HG02623 (cell line): Measurements from ENCODE around the gene UPF3B.
A peak's percentile ranks its signal among the peaks of the same experiment; 100 is the strongest.
"Not testable (repeated sequence)": the region's sequence is repeated elsewhere in the genome, so short reads cannot be mapped to it uniquely, and the experiment has no call there.

Experiments
- ATAC-seq: cut with Tn5 transposase; IDR thresholded peaks from one replicate; pipeline ENCODE4 v1.9.1; 2021; ENCODE audit warnings: moderate library complexity; ENCODE audit not compliant: unreplicated experiment

Gene UPF3B

DNA sequence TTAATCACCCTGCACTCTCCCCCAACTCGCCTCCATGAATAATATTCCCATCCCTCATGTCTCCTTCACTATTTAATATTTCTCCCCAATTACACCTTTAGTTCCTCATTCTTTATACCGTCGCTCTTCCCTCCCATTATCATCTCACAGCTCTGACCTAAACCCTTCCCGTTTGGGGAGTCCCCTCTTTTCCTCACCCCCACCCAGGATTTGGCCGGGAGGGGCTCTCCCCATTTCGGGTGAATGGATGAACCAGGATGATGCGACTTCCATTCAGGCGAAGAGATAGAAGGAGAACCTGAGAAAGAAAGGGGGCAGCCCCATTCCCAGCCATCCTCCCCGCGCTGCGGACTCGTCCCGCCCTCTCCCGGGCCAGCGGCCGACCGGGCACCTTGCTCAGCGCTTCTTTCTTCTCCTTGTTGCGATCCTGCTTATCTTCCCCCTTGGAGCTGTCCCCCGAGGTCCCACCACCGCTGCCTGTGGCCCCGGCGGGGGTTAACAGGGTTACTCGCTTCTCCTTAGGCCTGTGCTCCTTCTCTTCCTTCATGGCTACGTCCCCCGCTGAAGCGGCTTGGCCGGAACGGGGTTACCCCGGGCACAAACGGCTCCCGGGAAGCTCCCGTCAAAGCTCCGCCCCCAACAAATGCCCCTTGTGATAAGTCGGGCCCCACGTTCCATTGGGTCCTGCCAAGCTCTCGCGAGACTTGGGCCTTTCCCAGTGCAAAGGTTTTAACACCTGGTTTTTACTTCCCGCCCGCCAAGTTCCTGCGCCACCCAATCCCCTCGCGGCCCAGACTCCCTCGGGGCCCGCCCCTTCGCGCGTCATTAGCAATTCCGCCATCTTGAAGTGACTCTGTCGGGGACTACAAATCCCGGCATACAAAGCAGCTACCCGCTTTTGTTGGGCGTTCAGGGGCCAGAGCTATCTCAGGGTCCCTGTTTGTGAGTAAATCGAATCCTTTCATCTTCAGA is at the start of gene UPF3B:
TSS of gene UPF3B (minus strand) at position 582 of the 972 bp plus-strand sequence. CDS start at position 547, 35 bp downstream.
- ATAC-seq = peak; percentile 96

- no peak for ATAC-seq
Measured at GRCh38 chrX:119900976-119901375, 48.2 kb upstream of the UPF3B start.

- no peak for ATAC-seq
Measured at GRCh38 chrX:119899125-119899524, 46.4 kb upstream of the UPF3B start.

DNA sequence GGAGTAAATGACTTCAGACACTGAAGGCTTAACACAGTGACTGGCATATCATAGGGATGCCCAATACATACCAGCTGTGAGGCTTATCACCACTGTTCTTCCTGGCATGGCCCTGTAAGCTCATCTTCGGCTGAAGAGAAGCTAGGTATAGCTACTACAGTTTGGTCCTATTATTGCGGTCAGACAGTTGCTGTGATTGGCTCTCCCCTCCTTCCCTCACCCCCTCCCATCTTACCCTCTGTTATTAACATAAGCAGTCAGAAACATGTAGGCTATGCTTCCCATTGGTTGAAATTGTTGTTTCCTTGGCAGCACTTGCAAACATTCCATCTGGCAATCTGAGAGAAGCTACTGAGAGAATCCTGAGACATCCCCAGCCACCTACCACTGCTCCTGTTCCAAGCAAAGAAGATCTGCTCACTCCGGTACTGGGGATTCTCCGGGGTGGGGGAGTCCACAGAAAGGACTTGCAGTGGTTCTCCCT is 43.1 kb upstream of the UPF3B start, which contains the start of gene AKAP14:
TSS of gene AKAP14 (plus strand) at position 51 of the 484 bp plus-strand sequence. CDS start 7,331 bp downstream, outside the sequence.
- no peak for ATAC-seq

- not testable (repeated sequence) for ATAC-seq
Measured at GRCh38 chrX:119891961-119892692, 39.4 kb upstream of the UPF3B start.

- not testable (repeated sequence) for ATAC-seq
Measured at GRCh38 chrX:119890626-119891025, 37.9 kb upstream of the UPF3B start.

GRCh38 chrX:119887721-119888425 is 35.1 kb upstream of the UPF3B start:
- peak; percentile 72 for ATAC-seq

GRCh38 chrX:119885554-119886428 is 33.0 kb upstream of the UPF3B start:
- no peak for ATAC-seq

DNA sequence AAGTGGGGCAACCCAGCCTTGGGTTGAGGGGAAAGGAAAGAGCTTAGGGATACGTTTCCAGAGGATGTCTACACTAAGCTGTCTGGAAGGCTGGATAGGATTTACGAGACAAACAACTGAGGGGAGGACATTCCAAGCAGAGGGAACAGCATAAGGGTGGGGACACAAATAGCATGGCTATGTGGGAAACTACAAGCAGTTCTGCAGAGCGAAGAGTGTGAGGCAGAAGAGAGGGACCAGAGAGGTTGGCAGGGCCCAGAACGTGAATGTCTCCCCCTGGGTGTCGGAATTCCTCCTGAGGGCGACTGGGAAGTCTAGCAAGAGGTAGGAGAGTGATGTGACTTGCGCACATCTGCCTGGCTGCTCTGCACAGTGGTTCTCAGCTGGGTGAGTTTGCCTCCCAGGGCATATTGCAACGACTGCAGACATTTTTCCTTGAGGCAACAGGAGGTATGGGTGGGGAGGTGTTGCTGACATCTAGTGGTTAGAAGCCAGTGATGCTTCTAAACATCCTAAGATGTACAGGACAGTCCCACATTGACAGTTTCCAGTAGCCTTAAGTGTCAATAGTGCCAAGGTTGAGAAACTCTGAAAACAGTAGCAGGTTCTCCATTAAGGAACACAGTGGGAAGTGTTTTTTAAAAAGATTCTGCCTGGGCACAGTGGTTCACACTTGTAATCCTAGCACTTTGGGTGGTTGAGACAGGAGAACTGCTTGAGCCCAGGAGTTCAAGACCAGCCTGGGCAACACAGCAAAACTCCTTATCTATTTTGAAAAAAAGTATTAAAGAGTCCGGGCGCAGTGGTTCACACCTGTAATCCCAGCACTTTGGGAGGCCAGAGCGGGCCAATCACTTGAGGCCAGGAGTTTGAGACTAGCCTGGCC is 28.0 kb upstream of the UPF3B start:
- ATAC-seq = no peak

- no peak for ATAC-seq
Measured at GRCh38 chrX:119880076-119880475, 27.3 kb upstream of the UPF3B start.

- no peak for ATAC-seq
Measured at GRCh38 chrX:119878740-119879139, 26.0 kb upstream of the UPF3B start.

DNA sequence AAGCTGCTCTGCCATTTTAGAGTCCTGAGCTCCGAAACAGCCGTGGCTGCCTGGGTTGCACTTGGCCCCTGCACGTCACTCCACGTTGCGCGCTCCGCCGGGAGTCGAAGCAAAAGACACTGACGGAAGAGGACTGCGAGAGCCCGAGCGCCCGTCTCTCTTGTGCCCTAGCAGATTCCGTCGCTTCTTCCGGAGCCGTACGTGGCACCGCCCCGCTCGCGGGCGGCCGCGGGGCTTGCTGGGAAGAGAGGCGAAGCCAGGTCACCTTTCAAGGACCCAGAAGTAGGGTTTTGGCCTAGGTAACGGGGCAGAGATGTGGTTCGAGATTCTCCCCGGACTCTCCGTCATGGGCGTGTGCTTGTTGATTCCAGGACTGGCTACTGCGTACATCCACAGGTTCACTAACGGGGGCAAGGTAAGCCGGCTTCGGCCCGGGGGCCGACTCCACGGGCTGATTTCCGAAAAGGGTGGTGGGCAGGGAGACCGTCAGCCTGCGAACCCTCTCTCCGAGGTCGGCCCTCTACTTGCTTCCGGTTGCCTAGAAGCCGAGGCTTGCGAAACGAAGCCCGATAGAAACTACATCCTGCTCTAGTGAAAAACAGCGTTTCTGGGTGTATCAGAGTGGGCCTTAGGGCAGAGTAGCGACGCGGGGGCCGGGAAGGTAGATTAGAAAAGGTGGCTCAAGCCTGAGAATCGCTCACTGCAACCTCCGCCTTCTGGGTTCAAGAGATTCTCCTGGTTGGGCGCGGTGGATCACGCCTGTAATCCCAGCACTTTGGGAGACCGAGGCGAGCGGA is 19.0 kb upstream of the UPF3B start, which contains the start of the genes NDUFA1 and RNF113A:
TSS of gene NDUFA1 (plus strand) at position 234 of the 797 bp plus-strand sequence. CDS start at position 314, 80 bp downstream.
TSS of gene RNF113A (minus strand) at position 135 of the 797 bp plus-strand sequence. CDS start at position 15, 120 bp downstream.
- peak; percentile 94 for ATAC-seq

DNA sequence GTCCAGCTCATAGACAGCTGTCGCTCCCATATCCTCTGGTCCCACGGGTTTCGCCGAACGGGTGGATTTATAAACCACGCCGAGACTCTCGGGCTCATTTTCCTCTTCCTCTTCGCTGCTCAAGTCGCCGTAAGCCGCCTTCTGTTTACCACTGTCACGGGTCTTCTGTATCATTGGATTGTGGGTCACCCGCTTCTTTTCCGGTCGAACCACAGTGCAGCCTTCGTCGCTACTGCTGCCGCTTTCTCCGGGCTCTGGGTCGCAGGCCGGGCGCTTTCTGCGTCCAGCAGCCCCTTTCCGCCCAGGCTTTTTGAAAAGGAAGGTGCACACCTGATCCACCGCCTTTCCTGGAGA is 18.5 kb upstream of the UPF3B start:
- ATAC-seq = peak; percentile 31

GRCh38 chrX:119870626-119871131 is 17.9 kb upstream of the UPF3B start:
- ATAC-seq = no peak

- ATAC-seq = no peak
Measured at GRCh38 chrX:119853444-119853843, 681 bp upstream of the UPF3B start.

DNA sequence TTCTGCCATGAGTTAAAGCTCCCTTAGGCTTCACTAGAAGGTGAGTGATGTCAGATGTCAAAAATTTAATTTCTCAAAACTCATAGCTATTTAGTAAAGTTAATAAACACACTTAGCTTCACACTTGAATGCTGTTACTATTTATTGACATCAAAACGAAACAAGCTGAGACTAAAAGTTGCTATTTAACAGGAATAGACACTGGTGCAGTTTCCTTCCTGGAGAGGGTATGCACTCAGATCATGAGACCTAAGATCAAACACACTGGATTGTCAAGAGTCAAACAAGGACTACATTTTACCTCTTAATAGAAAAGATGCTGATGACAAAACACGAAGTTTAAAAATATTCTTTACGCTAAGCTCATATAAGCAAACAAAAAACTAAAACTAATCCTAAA is 18.9 kb downstream of the UPF3B start:
- ATAC-seq = no peak

DNA sequence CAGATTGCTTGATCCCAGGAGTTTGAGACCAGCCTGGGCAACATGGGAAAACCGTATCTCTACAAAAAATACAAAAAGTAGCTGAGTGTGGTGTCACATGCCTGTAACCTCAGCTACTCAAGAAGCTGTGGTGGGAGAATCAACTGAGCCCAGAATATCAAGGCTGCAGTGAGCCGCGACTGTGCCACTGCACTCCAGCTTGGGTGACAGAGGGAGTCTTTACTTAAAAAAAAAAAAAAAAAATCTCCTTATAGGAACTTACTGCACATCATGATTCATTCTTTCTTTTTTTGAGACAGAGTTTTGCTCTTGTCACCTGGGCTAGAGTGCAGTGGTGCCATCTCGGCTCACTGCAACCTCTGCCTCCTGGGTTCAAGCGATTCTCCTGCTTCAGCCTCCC is 24.3 kb downstream of the UPF3B start:
- ATAC-seq = no peak
